ENCODE data around the gene MPZL3. TPM values are rescaled to one million over a fixed set of nuclear protein-coding genes. Genes with fewer than 3 reads are reported as not detected.

Gene MPZL3
- total and polyA plus RNA-seq, 4 donors, result 2.5 to 6.9 (median 3.5) TPM

- no peak for TF ChIP-seq TAF1 (conservative IDR thresholded peaks at IDR 0.05)
- no peak for TF ChIP-seq ZBTB33 (IDR thresholded peaks at IDR 0.05)
- no peak for TF ChIP-seq MAX (IDR thresholded peaks at IDR 0.05)
- TF ChIP-seq FOXA1 (IDR thresholded peaks at IDR 0.05), result no peak
- TF ChIP-seq HNF4A (conservative IDR thresholded peaks at IDR 0.05), result no peak
- TF ChIP-seq GABPA (IDR thresholded peaks at IDR 0.05 in 1 of 2, conservative IDR thresholded peaks at IDR 0.05 in 1 of 2), result no peak
- TF ChIP-seq REST (IDR thresholded peaks at IDR 0.05), result no peak
- no peak for TF ChIP-seq RAD21 (IDR thresholded peaks at IDR 0.05)
These were observed 41.9 kb upstream of the MPZL3 start for GRCh38 chr11:118294053-118294452.

GRCh38 chr11:118291477-118292135, 39.4 kb upstream of the MPZL3 start:
- Histone ChIP-seq H3K4me1 (ENCODE audit: control insufficient read depth in 4 of 4, insufficient read depth in 4 of 4, low read length in 3 of 4) (peaks cover 0 to 7% (median 1%) of the 10 kb centered on the region in 4 donors), H3K9ac (ENCODE audit: low read depth in 1 of 2, low read length in 2 of 2) (no peak overlapping the region), H3K27ac (ENCODE audit: low read depth in 1 of 2, low read length in 2 of 2) (no peak overlapping the region), H3K36me3 (ENCODE audit: control insufficient read depth in 4 of 4, insufficient read depth in 3 of 4, low read depth in 1 of 4, low read length in 3 of 4) (no peaks in the 10 kb centered on the region), H3K4me3 (ENCODE audit: low read depth in 1 of 3, low read length in 3 of 3) (no peak overlapping the region), H3K27me3 (ENCODE audit: control insufficient read depth in 4 of 4, insufficient read depth in 4 of 4, low read length in 3 of 4) (no peaks in the 10 kb centered on the region), H3K9me3 (ENCODE audit: control insufficient read depth in 4 of 4, low read length in 3 of 4) (no peaks in the 10 kb centered on the region)
- TF ChIP-seq MAX (IDR thresholded peaks at IDR 0.05) (no peak), HNF4G (IDR thresholded peaks at IDR 0.05) (no peak)
- WGBS, result 71% methylated on average over 9 of the region's 9 CpGs
- no peak for DNase-seq (ENCODE audit: low spot score)

More at GRCh38 chr11:118294053-118294452, 41.9 kb upstream of the MPZL3 start:
- 90% methylated on average over 2 of the region's 2 CpGs for WGBS
- no peak overlapping the region for H3K4me3 ChIP-seq (ENCODE audit: low read depth in 1 of 3, low read length in 3 of 3)
- no peak for DNase-seq (ENCODE audit: low spot score)
- H3K27me3 ChIP-seq (ENCODE audit: control insufficient read depth in 4 of 4, insufficient read depth in 4 of 4, low read length in 3 of 4), result no peaks in the 10 kb centered on the region
- H3K4me1 ChIP-seq (ENCODE audit: control insufficient read depth in 4 of 4, insufficient read depth in 4 of 4, low read length in 3 of 4), result peaks cover 0 to 7% (median 1%) of the 10 kb centered on the region in 4 donors
- H3K27ac ChIP-seq (ENCODE audit: low read depth in 1 of 2, low read length in 2 of 2), result no peak overlapping the region
- H3K9ac ChIP-seq (ENCODE audit: low read depth in 1 of 2, low read length in 2 of 2), result no peak overlapping the region
- no peaks in the 10 kb centered on the region for H3K9me3 ChIP-seq (ENCODE audit: control insufficient read depth in 4 of 4, low read length in 3 of 4)
- no peaks in the 10 kb centered on the region for H3K36me3 ChIP-seq (ENCODE audit: control insufficient read depth in 4 of 4, insufficient read depth in 3 of 4, low read depth in 1 of 4, low read length in 3 of 4)

- H3K36me3 ChIP-seq (ENCODE audit: control insufficient read depth in 4 of 4, insufficient read depth in 3 of 4, low read depth in 1 of 4, low read length in 3 of 4), result no peaks in the 10 kb centered on the region
- WGBS, result 9% methylated on average over 9 of the region's 9 CpGs
- no peak overlapping the region for H3K27ac ChIP-seq (ENCODE audit: low read depth in 1 of 2, low read length in 2 of 2)
- no peaks in the 10 kb centered on the region for H3K9me3 ChIP-seq (ENCODE audit: control insufficient read depth in 4 of 4, low read length in 3 of 4)
- H3K4me3 ChIP-seq (ENCODE audit: low read depth in 1 of 3, low read length in 3 of 3), result no peak overlapping the region
- H3K9ac ChIP-seq (ENCODE audit: low read depth in 1 of 2, low read length in 2 of 2), result no peak overlapping the region
- peaks cover 0 to 7% (median 1%) of the 10 kb centered on the region in 4 donors for H3K4me1 ChIP-seq (ENCODE audit: control insufficient read depth in 4 of 4, insufficient read depth in 4 of 4, low read length in 3 of 4)
- no peak for DNase-seq (ENCODE audit: low spot score)
- H3K27me3 ChIP-seq (ENCODE audit: control insufficient read depth in 4 of 4, insufficient read depth in 4 of 4, low read length in 3 of 4), result no peaks in the 10 kb centered on the region
- TF ChIP-seq CTCF (IDR thresholded peaks at IDR 0.05; ENCODE audit: low read depth, low read length, missing input control) (peak; percentile 71), HNF4G (IDR thresholded peaks at IDR 0.05) (peak; percentile 68), FOXA2 (IDR thresholded peaks at IDR 0.05) (no peak), ATF3 (IDR thresholded peaks at IDR 0.05) (peak; percentile 59), YY1 (IDR thresholded peaks at IDR 0.05) (peak; percentile 17), REST (IDR thresholded peaks at IDR 0.05) (no peak), JUND (IDR thresholded peaks at IDR 0.05) (no peak), MAX (IDR thresholded peaks at IDR 0.05) (peak; percentile 74), HNF4A (conservative IDR thresholded peaks at IDR 0.05) (peak; percentile 85 to 88)
These were observed 38.8 kb upstream of the MPZL3 start for GRCh38 chr11:118290923-118291322.

Measured in liver (tissue), 9 donors.